MG63 (cell line): Measurements from ENCODE around the gene AMH. TPM values are rescaled to one million over a fixed set of nuclear protein-coding genes. Genes with fewer than 3 reads are reported as not detected.
"Not testable (repeated sequence)": the region's sequence is repeated elsewhere in the genome, so short reads cannot be mapped to it uniquely, and the experiment has no call there.

ENCODE experiments used
- DNase-seq: peaks from one replicate; pipeline ENCODE4 v3.0.0-alpha.2; 2020
- H3K27me3 ChIP-seq: fragments of 250-450 bp; sonication (Bioruptor Pico); 2 replicates; pipeline ENCODE4 v1.5.1; 2020; ENCODE audit warnings: mild to moderate bottlenecking, moderate library complexity
- H3K36me3 ChIP-seq: fragments of 250-450 bp; sonication (Bioruptor Pico); 2 replicates; pipeline ENCODE4 v1.5.1; 2020; ENCODE audit warnings: mild to moderate bottlenecking, moderate library complexity
- H3K4me3 ChIP-seq: fragments of 250-450 bp; sonication (Bioruptor Pico); 2 replicates; pipeline ENCODE4 v1.5.1; 2020; ENCODE audit warnings: mild to moderate bottlenecking, moderate library complexity
- H3K9me3 ChIP-seq: fragments of 250-450 bp; sonication (Bioruptor Pico); 2 replicates; pipeline ENCODE4 v1.5.1; 2020; ENCODE audit warnings: mild to moderate bottlenecking, moderate library complexity
- total RNA-seq: library from RNA; depleted of rRNA; stranded (reverse); fragments of >200 nt; shearing (Covaris generic); gene quantifications from 2 replicates; pipeline ENCODE4 v1.2.3, GENCODE V29; 2014; ENCODE audit warnings: low replicate concordance

AMH gene
- total RNA-seq, 1 experiment from 2014 or later = 0.49 TPM

GRCh38 chr19:2269244-2270156 is 20.4 kb downstream of the AMH start:
- Histone ChIP-seq H3K9me3 (no peaks in the 10 kb centered on the region), H3K36me3 (peaks cover 36% of the 10 kb centered on the region), H3K4me3 (peak overlapping the region; percentile 77), H3K27me3 (no peaks in the 10 kb centered on the region)
- DNase-seq = peak; percentile 93

DNA sequence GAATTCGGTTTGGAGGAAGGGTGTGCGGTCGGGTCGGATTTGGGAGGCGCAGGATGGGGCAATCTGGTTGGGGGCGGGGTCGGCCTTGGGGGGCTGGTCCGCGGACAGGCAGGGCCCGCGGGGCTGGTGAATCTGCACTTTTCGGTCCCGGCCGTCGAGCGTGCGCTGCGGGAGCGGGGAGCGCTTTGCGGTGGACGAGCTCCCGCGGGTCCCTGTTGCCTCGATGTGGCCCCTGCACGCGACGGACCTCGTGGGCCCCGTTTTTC is 21.0 kb downstream of the AMH start:
- Histone ChIP-seq H3K36me3 (peaks cover 36% of the 10 kb centered on the region), H3K4me3 (peak overlapping the region; percentile 77)
- no peak for DNase-seq

GRCh38 chr19:2270423-2271233 is 21.5 kb downstream of the AMH start:
- Histone ChIP-seq H3K36me3 (peaks cover 36% of the 10 kb centered on the region), H3K4me3 (peak overlapping the region; percentile 77), H3K27me3 (no peaks in the 10 kb centered on the region), H3K9me3 (no peaks in the 10 kb centered on the region)
- DNase-seq = peak; percentile 67

More for the DNA sequence above, 21.0 kb downstream of the AMH start:
- Histone ChIP-seq H3K27me3 (no peaks in the 10 kb centered on the region), H3K9me3 (no peaks in the 10 kb centered on the region)

- Histone ChIP-seq H3K4me3 (peak overlapping the region; percentile 77), H3K9me3 (no peaks in the 10 kb centered on the region), H3K27me3 (no peaks in the 10 kb centered on the region), H3K36me3 (peaks cover 36% of the 10 kb centered on the region)
- peak; percentile 63 for DNase-seq
These were observed 22.3 kb downstream of the AMH start for GRCh38 chr19:2271234-2272103.

DNA sequence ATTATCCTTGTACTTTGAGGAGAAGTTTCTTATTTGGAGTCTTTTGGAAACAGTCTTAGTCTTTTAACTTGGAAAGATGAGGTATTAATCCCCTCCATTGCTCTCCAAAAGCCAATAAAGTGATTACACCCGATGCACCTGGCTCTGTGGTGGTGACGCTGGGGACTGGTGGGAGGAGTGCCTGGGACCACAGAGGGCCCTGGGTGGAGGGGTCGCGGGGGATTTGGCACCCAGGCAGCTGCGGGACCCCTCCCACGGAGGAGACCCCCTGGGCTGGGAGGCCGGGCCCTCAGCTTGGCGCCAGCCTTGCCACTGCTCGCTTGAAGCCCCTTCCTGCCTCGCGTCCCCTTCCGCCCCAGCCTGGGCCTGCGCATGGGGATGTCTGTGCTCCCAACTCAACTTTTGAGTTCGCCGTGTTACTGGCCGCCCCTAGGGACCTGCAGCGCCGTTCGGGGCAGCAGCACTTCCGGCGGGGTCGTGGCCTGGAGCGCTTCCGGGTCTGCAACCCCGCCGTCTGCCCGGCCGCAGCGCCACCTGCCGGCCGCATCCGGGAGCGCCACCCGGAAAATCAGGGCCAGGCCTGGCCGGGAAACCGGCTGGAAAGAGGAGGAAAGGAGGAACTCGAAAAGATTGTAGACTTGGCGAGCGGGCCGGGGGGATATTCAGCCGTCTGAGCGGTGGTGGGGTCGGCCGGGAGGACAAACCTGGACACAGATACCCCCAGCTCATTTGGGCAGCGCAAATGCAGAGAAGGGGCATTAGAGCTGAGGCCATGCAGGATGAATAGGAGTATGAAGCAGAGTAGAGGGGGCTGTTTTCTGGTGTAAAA is 24.4 kb downstream of the AMH start:
- H3K4me3 ChIP-seq = no peak overlapping the region
- H3K27me3 ChIP-seq = no peaks in the 10 kb centered on the region
- peaks cover 36% of the 10 kb centered on the region for H3K36me3 ChIP-seq
- no peaks in the 10 kb centered on the region for H3K9me3 ChIP-seq
- DNase-seq = peak; percentile 36

- DNase-seq = no peak
- Histone ChIP-seq H3K9me3 (no peaks in the 10 kb centered on the region), H3K36me3 (peaks cover 36% of the 10 kb centered on the region), H3K27me3 (no peaks in the 10 kb centered on the region), H3K4me3 (no peak overlapping the region)
These were observed 25.1 kb downstream of the AMH start for GRCh38 chr19:2274185-2274711.

- Histone ChIP-seq H3K4me3 (no peak overlapping the region), H3K36me3 (peaks cover 36% of the 10 kb centered on the region), H3K9me3 (no peaks in the 10 kb centered on the region), H3K27me3 (no peaks in the 10 kb centered on the region)
- peak; percentile 33 for DNase-seq
These were observed 25.9 kb downstream of the AMH start for GRCh38 chr19:2274931-2275535.

DNA sequence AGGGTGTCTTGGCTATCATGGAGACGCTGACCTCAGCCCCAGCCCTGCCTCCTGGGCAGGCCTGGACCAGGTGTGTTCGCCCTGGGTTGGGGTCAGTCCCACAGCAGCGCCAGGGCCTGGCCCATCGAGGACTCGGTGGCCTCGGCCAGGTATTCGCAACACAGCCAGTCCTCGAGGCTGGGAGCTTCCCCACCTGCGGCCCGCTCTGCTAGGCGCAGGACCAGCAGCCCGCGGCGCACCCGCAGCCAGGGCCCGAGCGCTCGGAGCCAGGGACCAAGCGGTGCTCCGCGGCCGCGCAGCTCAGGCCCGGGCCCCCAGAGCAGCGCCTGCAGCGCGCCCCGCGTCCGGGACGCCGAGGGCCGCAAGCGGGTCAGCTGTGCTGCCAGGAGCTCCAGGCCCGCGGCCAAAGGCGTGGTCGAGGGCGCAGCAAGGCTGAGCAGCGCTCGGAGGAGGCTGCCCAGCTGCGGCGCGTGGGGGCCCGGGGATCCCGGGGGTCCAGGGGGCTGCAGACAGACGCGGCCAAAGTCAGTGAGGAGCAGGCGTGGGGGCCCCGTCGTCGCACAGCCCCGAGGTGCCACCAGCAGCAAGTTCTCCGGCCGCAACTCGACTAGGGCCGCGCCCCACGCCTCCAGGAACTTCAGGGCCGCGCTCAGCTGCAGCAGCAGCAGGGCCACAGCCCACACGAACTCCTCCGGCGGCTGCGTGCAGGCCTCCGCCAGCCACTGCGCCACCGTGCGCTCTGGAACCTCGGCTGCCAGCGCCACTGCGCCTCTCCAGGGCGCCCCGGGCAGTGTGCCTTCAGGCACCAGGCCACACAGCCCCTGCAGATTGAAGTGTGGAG is 26.7 kb downstream of the AMH start:
- Histone ChIP-seq H3K9me3 (no peaks in the 10 kb centered on the region), H3K36me3 (peaks cover 31% of the 10 kb centered on the region), H3K27me3 (no peaks in the 10 kb centered on the region), H3K4me3 (no peak overlapping the region)
- DNase-seq = no peak

- Histone ChIP-seq H3K4me3 (no peak overlapping the region), H3K36me3 (peaks cover 24% of the 10 kb centered on the region)
These were observed 27.4 kb downstream of the AMH start for GRCh38 chr19:2276429-2276986.

DNA sequence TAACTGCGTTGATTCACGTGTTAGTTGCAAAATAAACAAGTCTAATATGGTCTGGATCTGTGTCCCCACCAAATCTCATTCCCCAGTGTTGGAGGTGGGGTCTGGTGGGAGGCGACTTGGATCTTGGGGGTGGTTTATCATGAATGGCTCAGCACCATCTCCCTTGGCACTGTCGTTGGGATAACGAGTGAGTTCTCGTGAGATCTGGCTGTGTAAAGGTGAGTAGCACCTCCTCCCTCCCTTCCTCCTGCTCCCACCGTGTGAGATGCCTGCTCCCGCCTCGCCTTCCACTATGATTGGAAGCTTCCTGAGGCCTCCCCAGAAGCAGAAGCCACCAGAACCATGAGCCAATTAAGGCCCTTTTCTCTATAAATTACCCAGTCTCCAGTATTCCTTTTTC is 28.0 kb downstream of the AMH start:
- peaks cover 19% of the 10 kb centered on the region for H3K36me3 ChIP-seq

More at GRCh38 chr19:2276429-2276986, 27.4 kb downstream of the AMH start:
- no peaks in the 10 kb centered on the region for H3K9me3 ChIP-seq
- no peaks in the 10 kb centered on the region for H3K27me3 ChIP-seq
- no peak for DNase-seq

GRCh38 chr19:2278459-2279158 is 29.5 kb downstream of the AMH start:
- Histone ChIP-seq H3K36me3 (peaks cover 7% of the 10 kb centered on the region), H3K9me3 (no peaks in the 10 kb centered on the region), H3K4me3 (no peak overlapping the region), H3K27me3 (no peaks in the 10 kb centered on the region)
- DNase-seq = no peak

More for the DNA sequence above, 28.0 kb downstream of the AMH start:
- Histone ChIP-seq H3K27me3 (no peaks in the 10 kb centered on the region), H3K4me3 (no peak overlapping the region), H3K9me3 (no peaks in the 10 kb centered on the region)
- no peak for DNase-seq

- Histone ChIP-seq H3K9me3 (no peaks in the 10 kb centered on the region), H3K36me3 (no peaks in the 10 kb centered on the region), H3K27me3 (no peaks in the 10 kb centered on the region), H3K4me3 (no peak overlapping the region)
- no peak for DNase-seq
These were observed 31.6 kb downstream of the AMH start for GRCh38 chr19:2280633-2281264.

DNA sequence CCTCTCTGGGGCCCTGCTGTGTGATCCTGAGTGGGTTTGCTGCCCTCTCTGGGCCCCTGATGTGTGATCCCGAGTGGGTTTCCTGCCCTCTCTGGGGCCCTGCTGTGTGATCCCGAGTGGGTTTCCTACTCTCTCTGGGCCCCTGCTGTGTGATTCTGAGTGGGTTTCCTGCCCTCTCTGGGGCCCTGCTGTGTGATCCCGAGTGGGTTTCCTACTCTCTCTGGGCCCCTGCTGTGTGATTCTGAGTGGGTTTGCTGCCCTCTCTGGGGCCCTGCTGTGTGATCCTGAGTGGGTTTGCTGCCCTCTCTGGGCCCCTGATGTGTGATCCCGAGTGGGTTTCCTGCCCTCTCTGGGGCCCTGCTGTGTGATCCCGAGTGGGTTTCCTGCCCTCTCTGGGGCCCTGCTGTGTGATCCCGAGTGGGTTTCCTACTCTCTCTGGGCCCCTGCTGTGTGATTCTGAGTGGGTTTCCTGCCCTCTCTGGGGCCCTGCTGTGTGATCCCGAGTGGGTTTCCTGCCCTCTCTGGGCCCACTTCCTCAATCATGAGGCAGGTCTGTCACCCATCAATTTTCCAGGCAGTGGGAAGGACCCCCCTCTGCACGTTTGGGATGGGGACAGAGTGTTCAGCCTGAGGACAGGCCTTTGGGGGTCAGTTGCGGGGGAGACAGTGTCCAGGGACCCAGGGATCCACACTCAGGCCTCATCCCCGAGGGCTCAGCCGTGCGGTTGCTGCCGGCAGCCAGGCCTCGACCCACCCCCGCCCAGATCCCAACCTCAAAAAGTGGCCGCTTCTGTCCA is 32.3 kb downstream of the AMH start:
- H3K36me3 ChIP-seq, H3K27me3 ChIP-seq, H3K4me3 ChIP-seq, H3K9me3 ChIP-seq, DNase-seq: not testable (repeated sequence)
